CD4-positive, alpha-beta T cell treated with Interleukin-4 for 1 hour (primary cell): ENCODE results near the gene USP9X.
A peak's percentile ranks its signal among the peaks of the same experiment; 100 is the strongest.
"Not testable (repeated sequence)": the region's sequence is repeated elsewhere in the genome, so short reads cannot be mapped to it uniquely, and the experiment has no call there.

Experiments used
- DNase-seq, 2 donors: peaks; one replicate each; pipeline ENCODE4 v3.0.0-alpha.2; 2020 to 2022

Gene USP9X

DNA sequence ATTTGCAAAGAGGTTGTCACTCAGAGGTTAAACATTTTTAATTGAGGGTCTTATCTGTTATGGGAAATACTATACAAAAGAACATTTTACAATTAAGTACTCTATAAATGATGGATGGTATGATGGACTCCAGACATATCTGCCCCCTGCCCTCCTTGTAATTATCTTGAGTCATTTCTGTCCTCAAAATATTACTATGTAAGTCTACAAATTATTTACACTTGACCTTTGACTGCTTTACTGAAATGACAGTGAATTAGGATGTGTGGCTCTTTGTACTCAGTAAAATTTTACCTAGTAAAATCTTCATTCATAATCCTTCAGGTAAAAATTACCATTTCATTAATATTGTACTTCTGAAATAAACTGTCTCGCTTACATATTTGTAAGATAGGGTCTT is 46.5 kb downstream of the USP9X start:
- DNase-seq = no peak

DNA sequence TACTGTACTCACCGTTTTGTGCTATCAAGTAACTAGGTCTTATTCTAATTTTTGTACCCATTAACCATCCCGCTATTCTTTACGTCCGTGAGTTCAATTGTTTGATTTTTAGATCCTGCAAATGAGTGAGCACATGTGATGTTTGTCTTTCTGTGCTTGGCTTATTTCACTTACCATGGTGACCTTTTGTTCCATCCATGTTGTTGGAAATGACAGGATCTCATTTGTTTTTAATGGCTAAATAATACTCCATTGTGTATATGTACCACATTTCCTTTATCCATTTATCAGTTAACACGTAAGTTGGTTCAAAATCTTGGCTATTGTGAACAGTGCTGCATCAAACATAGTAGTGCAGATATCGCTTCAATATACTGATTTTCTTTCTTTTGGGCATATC is 48.3 kb downstream of the USP9X start:
- DNase-seq = no peak

DNA sequence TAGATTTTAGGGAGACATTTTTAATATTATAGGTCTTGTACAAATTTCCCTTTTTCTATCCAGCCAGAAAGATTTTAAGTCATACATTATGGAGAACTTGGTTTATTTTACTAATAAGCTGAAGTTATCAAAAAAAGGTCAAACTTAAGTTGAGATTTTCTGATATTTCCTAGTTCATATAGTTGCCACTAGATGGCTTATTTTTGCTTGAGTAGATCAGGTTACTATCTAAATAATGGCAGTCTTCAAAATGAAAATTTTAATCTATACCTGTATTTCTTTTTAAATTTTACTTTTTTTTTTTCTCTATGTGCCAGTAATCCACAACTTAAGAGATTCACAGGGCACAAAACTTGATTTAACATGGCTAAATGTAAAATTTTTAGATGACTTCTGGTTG is 52.3 kb downstream of the USP9X start:
- DNase-seq = peak in 1 of 2 donors; percentile 17

DNA sequence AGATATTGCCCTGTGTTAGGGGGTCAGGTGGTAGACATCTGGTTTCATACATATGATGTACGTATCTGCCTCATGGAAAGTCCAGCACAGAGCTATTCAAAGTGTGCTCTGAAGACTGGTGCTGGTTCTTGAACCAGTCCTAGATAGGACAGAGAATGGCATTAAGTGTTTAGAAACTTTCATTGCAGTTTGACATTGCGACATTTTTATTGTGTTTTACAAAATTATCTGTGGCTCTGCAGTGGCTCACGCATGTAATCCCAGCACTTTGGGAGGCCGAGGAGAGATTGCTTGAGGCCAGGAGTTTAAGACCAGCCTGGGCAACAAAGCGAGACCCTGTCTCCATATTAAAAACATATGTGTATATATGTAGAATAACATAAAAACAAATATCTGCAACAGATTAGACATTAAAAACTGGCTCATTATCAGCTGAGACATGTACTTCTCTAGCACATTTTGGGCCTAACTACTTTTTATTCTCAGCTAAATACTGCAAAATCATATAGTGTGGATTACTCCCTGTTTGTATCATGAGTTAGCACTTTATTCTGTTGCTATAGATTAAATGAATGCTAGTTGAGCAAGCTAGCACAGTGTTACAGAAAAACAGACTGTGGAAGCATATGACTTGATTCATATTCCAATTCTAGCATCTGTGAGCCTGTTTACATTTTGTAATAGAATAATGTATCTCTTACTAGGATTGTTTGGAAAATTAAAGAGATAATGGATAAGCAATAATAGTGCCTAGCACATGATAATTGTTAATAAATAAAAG is 57.1 kb downstream of the USP9X start:
- DNase-seq = no peak

DNA sequence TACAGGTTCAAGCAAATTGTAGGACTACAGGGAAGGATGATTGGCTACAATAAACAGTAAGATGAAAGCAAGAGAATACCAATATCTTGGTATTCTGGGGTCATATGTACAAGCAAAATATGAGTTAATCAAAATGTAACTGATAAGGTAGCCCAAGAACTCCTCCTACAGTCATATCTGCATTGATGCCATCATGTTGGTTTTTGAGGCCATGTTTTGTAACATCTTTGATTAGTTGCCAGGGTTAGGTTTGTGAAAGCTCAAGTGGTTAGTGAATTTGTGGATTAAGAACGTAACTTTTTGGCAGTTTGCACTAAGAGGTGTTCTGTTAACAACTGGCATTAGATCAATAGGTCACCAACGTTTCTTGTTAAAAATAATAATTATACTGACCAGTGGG is 59.6 kb downstream of the USP9X start:
- DNase-seq = no peak

DNA sequence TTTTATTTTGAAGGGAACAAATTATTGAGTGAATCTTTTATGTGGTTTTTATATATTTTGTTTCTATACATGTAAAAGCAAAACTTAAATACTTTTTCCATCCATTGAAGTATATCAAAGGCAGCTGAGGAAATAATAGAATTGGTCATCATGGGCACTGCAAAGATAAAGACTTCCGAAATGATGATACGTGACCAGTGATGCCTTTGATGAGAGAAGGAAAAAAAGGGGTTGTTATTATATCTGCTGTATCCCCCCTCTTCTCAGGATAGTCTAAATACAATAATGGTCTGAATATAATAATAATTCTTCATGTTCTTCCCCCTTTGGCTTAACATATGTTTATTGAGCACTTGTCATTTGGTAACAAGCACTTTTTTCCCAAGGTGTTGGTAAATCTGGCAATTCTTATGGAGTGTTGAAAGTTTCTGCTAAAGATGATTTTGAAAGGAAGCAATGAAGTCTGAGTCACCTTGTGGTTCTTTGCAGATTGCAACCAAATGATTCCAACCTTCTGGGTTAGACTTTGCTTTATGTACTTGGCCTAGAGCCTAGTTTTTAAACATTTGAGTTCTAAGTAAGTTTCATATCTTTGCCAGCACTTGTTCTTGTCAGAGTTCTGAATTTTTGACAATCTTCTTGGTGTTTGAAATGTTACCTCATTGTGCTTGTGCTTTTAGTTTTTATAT is 60.8 kb downstream of the USP9X start:
- no peak for DNase-seq

DNA sequence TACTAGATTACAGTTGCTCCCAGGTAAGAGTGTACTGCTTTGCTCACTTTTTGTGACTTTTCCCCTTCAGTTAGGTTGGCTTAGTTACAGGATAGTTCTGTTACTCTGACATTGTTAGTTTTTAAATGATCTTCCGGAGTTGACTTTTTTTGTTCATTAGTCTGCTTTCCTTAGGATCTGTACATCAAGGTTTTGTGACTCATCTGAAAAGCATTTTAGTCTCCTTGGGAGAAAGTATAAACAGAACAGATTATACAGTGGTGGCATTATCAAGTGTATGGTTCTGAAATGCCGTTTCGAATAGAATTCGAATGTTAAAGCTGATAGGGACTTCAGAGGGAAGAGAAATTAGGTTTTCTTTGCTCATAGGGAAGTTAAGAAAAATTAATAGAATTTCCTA is 63.3 kb downstream of the USP9X start:
- no peak for DNase-seq

DNA sequence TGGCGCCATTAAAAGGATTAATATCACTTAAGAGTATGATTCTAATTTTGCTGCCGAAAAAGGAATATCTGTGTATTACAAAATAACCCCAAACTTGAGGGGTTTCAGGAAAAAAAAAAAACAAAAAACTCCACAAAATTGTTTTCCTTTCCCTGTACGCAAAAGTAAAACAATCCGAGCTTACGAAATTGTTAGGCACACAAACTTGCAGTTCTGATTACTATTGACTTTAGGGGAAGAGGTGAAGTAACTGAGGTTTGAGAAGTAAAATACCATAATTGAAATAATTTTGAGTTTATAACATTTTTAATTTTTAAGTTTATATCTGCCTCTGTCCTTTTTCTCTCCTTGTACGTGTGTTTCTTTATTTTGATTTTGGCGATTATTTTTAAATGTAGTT is 64.8 kb downstream of the USP9X start:
- DNase-seq = no peak

DNA sequence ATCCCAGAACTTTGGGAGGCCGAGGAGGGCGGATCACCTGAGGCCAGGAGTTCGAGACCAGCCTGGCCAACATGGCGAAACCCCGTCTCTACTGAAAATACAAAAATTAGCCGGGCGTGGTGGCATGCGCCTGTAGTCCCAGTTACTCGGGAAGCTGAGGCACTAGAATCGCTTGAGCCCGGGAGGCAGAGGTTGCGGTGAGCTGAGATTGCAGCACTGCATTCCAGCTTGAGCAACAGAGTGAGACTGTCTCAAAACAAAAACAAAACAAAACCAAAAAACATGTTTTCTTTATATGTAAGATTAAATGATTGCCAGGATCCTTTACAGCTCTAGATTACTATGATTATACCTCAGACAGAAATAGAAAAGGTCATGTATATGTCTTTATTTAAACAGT is 66.5 kb downstream of the USP9X start:
- DNase-seq = not testable (repeated sequence)

DNA sequence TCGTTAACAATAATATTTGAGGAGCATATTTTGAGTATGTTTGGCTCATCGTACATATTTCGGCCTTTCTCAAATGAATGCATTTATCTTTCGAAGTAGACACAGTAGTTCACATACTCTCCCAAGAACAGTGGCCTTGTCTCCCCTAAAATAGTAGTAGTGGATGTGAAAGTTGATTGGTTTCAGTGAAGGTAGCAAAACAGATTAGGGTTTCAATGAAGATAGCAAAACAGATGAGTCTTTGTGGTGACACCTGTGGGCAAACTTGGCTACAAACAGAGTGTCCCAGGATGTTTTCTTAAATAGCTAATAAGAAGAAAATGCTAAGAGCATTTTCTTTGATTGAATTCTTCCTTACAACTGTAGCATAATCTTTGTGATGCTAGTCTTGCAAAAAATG is 67.0 kb downstream of the USP9X start:
- no peak for DNase-seq

DNA sequence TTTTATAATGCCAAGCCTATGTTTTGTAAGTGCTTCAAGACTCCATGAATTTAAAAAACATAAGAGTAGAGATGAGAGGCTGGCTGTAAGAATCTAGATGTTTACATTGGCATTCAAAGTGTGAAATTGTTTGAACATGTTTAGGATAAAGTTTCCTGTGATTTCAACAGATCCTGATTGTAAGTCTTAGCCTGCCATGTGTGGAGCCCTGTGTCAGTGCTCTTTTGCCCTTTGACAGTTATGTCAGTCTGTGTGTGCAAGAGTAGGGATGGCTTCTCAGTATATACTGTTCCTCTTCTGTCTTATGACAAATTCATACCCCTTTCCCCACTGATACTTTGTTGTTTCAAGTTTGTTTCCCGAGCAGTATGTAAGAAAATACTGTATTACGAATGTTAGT is 68.2 kb downstream of the USP9X start:
- no peak for DNase-seq

DNA sequence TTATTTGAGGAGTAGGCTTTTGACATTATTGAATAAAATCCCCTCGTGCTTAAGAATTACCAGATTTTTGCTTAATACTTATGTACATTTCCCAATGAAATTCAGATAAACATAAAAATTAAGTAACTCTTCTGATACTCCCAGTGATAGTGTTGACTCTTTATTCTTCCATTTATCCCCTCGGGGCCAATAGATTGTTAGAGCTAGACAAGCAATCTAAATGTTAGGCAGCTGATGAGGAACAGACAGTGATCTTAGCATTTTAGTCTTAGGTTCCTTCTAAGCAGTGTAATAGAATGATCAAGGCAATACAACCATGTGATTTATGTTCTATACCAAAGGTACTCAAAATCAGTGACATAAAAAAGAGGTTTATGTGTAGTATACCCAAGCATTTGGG is 68.7 kb downstream of the USP9X start:
- DNase-seq = no peak

DNA sequence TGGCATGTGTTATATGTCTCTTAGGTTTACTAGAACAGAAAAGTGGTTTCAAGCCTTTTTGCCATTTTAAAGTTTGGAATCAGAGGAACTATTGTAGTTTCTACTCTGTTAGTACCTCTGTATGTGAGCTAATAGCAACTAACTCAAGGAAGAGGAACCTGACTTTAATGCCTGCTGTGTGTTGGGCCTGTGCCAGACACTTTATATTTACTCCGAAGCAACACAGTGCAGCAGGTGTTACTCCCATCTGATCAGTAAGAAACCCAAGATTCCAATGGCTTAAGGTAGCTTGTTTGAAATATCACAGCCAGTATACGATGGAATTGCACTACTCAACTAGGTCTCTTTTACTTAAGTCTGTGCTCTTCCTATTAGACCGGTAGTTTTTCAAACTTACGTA is 79.2 kb downstream of the USP9X start:
- DNase-seq = no peak

DNA sequence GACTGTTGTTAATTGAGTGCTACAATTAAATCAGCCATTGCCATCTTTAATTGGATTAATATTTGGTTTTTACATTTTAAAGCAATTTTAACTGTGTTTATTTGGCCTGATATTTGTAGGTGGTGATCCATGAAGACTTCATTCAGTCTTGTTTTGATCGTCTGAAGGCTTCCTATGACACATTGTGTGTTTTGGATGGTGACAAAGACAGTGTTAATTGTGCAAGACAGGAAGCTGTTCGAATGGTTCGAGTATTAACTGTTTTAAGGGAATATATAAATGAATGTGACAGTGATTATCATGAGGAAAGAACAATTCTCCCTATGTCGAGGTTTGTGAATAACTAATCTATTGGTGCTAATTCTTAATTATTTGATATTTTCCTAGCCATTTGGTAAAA is 82.6 kb downstream of the USP9X start:
- no peak for DNase-seq

DNA sequence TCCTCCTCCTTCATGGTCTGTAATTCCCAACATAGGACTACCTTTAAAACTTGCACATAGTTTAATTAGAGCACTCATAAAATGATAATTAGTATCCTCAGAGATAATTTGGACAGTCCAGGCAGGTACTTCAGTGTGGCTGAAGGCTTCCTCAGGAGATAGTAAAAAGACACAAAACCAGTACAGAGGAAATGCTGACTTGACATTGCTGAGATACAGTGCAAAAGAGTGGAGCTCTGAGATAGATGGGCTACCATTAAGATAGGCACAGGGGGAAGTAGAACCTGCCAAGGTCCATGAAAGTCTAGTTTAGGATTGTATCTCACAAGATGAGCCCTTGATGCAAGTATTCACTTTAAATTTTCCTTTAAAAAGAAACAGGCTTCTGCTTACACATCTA is 91.0 kb downstream of the USP9X start:
- no peak for DNase-seq

DNA sequence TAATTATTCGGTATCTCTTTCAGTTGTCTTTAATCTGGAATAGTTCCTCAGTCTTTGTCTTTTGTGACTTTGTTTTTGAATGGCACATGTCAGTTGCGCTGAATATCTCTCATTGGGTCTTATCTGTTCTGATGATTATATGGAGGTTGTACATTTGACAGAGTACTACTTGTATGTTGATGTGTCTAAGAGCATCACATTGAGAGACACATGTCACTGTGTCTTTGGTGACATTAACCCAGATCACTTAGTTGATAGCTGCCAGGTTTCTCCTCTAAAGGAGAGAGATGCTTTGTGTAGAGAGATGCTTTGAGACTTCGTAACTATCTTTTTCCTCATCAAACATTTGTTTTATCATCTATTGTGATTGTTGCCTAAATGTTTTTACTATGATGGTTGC is 92.1 kb downstream of the USP9X start:
- no peak for DNase-seq

DNA sequence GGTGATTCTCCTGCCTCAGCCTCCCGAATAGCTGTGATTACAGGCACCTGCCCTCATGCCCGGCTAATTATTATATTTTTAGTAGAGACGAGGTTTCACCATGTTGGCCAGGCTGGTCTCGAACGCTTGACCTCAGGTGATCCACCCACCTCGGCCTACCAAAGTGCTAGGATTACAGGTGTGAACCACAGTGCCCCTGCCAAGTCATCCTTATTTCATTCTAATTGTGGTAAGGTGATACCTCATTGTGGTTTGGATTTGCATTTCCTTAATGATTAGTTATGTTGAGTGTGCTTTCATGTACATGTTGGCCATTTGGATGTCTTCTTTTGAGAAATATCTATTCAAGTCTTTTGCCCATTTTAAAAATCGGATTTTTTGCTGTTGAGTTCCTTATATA is 93.0 kb downstream of the USP9X start:
- DNase-seq = peak in 1 of 2 donors; percentile 33

DNA sequence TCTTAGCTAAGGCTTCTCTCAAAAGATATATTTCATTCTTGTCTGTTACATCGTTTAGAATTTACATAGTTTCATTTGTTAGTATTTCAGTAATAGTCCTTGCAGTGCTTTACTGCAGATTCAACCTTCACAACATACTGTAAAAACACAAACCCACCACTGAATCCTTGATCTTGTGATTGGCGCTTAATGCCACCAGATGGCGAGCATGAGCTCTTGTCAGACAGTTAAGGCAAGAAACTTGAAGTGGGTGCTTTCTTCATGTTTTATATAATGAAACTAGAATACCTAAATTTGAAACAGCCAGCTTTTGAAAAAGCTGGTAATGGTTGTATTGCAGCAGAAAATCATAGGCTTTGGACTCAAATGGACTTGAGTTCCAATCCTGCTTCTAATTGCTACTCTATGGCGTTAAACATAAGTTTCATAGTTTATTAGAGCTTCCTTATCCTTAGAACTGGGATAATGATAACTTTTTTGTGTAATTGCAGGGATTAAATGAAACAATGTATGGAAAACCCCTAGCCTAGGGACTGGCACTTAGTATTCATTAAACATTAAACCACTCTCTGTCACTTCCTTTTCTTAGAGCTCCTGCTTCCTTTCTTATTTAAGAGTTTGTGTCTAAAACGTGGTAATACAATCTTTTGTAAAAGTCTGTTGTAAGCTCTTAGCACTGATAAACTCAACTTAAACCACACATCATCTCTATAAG is 95.1 kb downstream of the USP9X start:
- DNase-seq = peak; percentile 62

DNA sequence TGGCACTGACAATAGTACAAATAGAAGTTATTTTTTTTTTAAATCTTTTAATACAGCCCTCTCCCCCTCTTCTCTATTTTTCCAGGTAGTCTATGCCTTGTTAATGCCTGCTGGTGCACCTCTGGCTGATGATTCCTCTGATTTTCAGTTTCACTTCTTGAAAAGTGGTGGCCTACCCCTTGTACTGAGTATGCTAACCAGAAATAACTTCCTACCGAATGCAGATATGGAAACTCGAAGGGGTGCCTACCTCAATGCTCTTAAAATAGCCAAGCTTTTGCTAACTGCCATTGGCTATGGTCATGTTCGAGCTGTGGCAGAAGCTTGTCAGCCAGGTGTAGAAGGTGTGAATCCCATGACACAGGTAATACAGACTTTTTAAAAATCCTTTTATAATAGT is 99.1 kb downstream of the USP9X start:
- no peak for DNase-seq

DNA sequence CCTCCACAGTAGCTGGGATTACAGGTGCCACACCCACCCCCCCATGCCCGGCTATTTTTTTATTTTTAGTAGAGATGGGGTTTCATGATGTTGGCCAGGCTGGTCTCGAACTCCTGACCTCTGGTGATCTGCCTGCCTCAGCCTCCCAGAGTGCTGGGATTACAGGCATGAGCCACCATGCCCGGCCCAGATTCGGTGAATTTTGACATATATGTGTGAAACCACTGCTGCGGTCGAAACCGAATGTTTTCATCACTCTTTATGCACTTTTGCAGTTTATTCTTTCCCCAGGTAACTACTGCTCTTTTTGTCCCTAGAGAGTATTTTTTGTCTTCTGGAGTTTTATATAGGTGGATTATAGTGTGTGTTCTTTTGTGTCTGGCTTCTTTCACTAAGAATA is 101.7 kb downstream of the USP9X start:
- not testable (repeated sequence) for DNase-seq

DNA sequence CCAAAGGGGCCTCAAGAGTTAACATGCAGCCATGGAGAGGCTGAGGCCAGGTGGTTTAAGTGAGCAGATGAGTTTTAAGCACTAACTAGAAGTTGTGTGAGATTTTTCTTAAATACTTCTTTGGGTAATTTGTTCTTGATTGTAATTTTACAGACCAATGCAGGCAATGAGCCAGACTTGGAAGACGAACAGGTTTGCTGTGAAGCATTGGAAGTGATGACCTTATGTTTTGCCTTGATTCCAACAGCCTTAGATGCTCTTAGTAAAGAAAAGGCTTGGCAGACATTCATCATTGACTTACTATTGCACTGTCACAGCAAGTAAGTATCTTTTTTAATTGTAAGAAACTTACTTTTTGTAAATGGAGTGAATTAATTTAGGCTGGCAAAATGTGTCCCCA is 103.9 kb downstream of the USP9X start:
- no peak for DNase-seq

DNA sequence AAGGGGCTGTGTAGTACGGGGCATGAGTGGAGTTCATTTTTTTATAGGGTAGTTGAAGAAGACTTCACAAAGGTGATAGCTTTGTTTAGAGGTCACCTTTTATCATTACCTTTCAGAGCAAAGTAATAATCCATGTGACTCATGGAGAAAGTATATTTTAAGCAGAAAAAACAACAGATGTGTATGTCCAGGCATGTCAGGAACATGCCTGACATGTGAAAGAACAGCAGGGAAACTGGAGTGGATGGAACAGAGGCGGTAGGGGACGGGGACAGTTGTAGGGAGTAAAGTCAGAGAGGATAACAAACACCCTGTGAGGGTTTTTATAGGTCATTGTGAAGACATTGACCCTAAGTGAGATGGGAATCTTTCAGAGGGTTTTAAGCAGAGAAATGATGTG is 107.6 kb downstream of the USP9X start:
- no peak for DNase-seq

DNA sequence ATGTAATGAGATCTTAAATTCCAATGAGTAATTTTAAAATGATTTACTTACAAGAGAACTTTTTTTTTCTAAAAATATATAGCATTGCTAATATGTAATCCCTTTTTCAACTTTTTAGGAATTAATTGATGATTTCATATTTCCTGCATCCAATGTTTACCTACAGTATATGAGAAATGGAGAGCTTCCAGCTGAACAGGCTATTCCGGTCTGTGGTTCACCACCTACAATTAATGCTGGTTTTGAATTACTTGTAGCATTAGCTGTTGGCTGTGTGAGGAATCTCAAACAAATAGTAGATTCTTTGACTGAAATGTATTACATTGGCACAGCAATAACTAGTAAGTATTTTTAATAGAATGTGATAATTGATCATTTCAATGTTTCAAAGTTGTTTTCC is 113.2 kb downstream of the USP9X start:
- no peak for DNase-seq

DNA sequence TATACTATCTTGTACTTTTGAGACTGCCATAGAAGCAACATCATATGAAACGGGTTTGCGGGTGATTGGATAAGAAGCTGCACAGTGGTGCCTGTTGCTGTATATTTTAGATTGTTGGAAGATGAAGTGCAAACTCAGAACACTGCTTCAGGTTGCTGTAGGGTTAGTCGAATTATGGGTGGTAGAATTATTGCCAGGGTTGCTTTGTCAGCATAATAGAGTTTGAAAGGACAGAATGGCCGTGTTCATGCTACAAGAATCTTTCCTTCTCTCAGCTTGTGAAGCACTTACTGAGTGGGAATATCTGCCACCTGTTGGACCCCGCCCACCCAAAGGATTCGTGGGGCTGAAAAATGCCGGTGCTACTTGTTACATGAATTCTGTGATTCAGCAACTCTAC is 115.5 kb downstream of the USP9X start:
- no peak for DNase-seq
